GM10266 (cell line): ENCODE data around the gene RTN4R.

Experiments used
- DNase-seq: peaks from one replicate; pipeline ENCODE4 v3.0.0; 2012; ENCODE audit errors: extremely low spot score
- CTCF ChIP-seq: IDR thresholded peaks from 2 replicates; pipeline ENCODE4 v1.5.1; 2012; ENCODE audit warnings: mild to moderate bottlenecking, low read depth; ENCODE audit not compliant: control insufficient read depth, insufficient read depth; ENCODE audit errors: missing control alignments

The RTN4R gene

GRCh38 chr22:20204806-20205205, 63.3 kb downstream of the RTN4R start:
- TF ChIP-seq CTCF = no peak
- DNase-seq = no peak

- no peak for TF ChIP-seq CTCF
- no peak for DNase-seq
These were observed 63.8 kb downstream of the RTN4R start for GRCh38 chr22:20204311-20204710.

- no peak for DNase-seq
- no peak for TF ChIP-seq CTCF
These were observed 64.4 kb downstream of the RTN4R start for GRCh38 chr22:20203552-20204201.

GRCh38 chr22:20203142-20203551, 65.0 kb downstream of the RTN4R start:
- DNase-seq = no peak
- no peak for TF ChIP-seq CTCF

- TF ChIP-seq CTCF = no peak
- no peak for DNase-seq
These were observed 66.2 kb downstream of the RTN4R start for GRCh38 chr22:20201837-20202392.

- TF ChIP-seq CTCF = no peak
- DNase-seq = no peak
These were observed 68.2 kb downstream of the RTN4R start for GRCh38 chr22:20199906-20200305.

- TF ChIP-seq CTCF = no peak
- DNase-seq = no peak
These were observed 68.7 kb downstream of the RTN4R start for GRCh38 chr22:20199413-20199842.
